Ovary (tissue), 3 donors: ENCODE data around the gene KCNK4.

Experiments
- EP300 ChIP-seq: sonication (generic); formaldehyde crosslinking; IDR thresholded peaks from one replicate; pipeline ENCODE4 v1.6.1; 2017; ENCODE audit warnings: antibody characterized with exemption
- POLR2A ChIP-seq: fragments of 450-650 bp; IDR thresholded peaks from one replicate; pipeline ENCODE4 v1.6.1; 2017; ENCODE audit warnings: antibody characterized with exemption, mild to moderate bottlenecking, moderate library complexity
- TF ChIP-seq, protein P1 (sequence below), 3 donors: fragments of 450-650 bp in 2 of 3; fragments of 200-600 bp in 1 of 3; IDR thresholded peaks; one replicate each; pipeline versions ENCODE4 v1.5.1 to v1.8.0; 2016 to 2022; ENCODE audit warnings: antibody characterized with exemption in 3 of 3, mild to moderate bottlenecking in 1 of 3
- donor health status: DM: no; HTN: no; CAD: no.

DNA sequence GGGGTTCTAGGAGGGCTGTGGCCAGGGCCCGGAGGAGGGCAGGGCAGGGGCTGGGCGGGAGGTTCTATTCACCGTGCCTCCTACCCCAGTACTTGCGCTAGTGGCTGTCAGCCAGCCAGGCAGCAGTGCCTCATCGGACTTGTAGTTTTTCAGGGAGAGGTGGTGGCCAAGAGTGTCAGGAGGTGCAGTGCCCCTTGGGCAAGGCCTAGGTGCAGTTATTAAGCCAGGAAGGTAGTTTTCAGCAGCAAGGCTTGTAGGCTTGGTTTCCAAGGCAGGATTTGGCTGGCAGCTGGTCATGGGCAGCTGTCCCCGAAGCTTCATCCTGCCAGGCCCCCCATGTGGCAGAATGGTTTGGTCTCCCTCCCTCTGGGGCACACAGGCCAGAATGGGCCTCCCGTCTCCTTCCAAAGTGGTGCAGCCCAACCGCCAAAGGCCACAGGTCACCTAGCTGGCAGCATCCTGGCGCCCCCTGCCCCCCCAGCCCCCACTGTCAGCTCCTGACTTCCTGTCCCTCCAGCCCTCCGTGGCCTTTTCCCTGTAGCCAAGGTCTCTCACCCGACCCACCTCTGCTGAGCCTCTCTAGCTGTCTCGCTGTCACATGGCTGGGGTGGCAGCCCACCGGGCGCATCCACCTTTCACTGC is 57.4 kb downstream of the KCNK4 start:
- TF ChIP-seq POLR2A (no peak), EP300 (no peak)
- TF ChIP-seq, protein P1, sequence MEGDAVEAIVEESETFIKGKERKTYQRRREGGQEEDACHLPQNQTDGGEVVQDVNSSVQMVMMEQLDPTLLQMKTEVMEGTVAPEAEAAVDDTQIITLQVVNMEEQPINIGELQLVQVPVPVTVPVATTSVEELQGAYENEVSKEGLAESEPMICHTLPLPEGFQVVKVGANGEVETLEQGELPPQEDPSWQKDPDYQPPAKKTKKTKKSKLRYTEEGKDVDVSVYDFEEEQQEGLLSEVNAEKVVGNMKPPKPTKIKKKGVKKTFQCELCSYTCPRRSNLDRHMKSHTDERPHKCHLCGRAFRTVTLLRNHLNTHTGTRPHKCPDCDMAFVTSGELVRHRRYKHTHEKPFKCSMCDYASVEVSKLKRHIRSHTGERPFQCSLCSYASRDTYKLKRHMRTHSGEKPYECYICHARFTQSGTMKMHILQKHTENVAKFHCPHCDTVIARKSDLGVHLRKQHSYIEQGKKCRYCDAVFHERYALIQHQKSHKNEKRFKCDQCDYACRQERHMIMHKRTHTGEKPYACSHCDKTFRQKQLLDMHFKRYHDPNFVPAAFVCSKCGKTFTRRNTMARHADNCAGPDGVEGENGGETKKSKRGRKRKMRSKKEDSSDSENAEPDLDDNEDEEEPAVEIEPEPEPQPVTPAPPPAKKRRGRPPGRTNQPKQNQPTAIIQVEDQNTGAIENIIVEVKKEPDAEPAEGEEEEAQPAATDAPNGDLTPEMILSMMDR (IDR thresholded peaks at IDR 0.05), result no peak
